H9 (cell line): Measurements from ENCODE around the gene STK31. TPM values are rescaled to one million over a fixed set of nuclear protein-coding genes. Genes with fewer than 3 reads are reported as not detected.

Experiments used
- DNase-seq: peaks from one replicate; pipeline ENCODE4 v3.0.0-alpha.2; 2017
- H2AFZ ChIP-seq: one replicate; pipeline ENCODE4 v1.6.1; 2013; ENCODE audit warnings: mild to moderate bottlenecking, low read length, control low read depth, moderate library complexity
- H2AK5ac ChIP-seq: 2 replicates; pipeline ENCODE4 v1.6.1; 2013; ENCODE audit warnings: low read length, control low read depth, mixed read lengths; ENCODE audit not compliant: insufficient read length
- H2BK120ac ChIP-seq: one replicate; pipeline ENCODE4 v1.6.1; 2013; ENCODE audit warnings: low read depth, mild to moderate bottlenecking, low read length, control low read depth, inconsistent platforms; ENCODE audit not compliant: poor library complexity, severe bottlenecking
- H2BK12ac ChIP-seq: 2 replicates; pipeline ENCODE4 v1.6.1; 2013; ENCODE audit warnings: low read length, control low read depth, mixed read lengths, low read depth; ENCODE audit not compliant: insufficient read length
- H2BK15ac ChIP-seq: 2 replicates; pipeline ENCODE4 v1.6.1; 2013; ENCODE audit warnings: low read depth, low read length, control low read depth
- H2BK20ac ChIP-seq: one replicate; pipeline ENCODE4 v1.6.1; 2013; ENCODE audit warnings: low read depth, mild to moderate bottlenecking, low read length, control low read depth, inconsistent platforms; ENCODE audit not compliant: poor library complexity, severe bottlenecking
- H2BK5ac ChIP-seq: 2 replicates; pipeline ENCODE4 v1.6.1; 2013; ENCODE audit warnings: low read length, control low read depth, mixed read lengths; ENCODE audit not compliant: insufficient read length
- H3K14ac ChIP-seq: 2 replicates; pipeline ENCODE4 v1.6.1; 2013; ENCODE audit warnings: low read length, control low read depth; ENCODE audit not compliant: insufficient read depth
- H3K18ac ChIP-seq: 2 replicates; pipeline ENCODE4 v1.6.1; 2013; ENCODE audit warnings: low read depth, mild to moderate bottlenecking, mixed read lengths, low read length, control low read depth; ENCODE audit not compliant: insufficient read length
- H3K23ac ChIP-seq: 2 replicates; pipeline ENCODE4 v1.6.1; 2013; ENCODE audit warnings: low read length, control low read depth, mixed read lengths, low read depth; ENCODE audit not compliant: insufficient read length
- H3K23me2 ChIP-seq: 2 replicates; pipeline ENCODE4 v1.6.1; 2013; ENCODE audit warnings: low read depth, mild to moderate bottlenecking, mixed read lengths, low read length, control low read depth; ENCODE audit not compliant: insufficient read length, poor library complexity, severe bottlenecking
- H3K27ac ChIP-seq: 2 replicates; pipeline ENCODE4 v1.5.1; 2013; ENCODE audit warnings: low read length, control low read depth, mixed read lengths, low read depth; ENCODE audit not compliant: insufficient read length
- H3K27me3 ChIP-seq: 2 replicates; pipeline ENCODE4 v1.6.1; 2013; ENCODE audit warnings: low read length, control low read depth, inconsistent platforms; ENCODE audit not compliant: insufficient read depth
- H3K4ac ChIP-seq: 2 replicates; pipeline ENCODE4 v1.6.1; 2013; ENCODE audit warnings: low read depth, mild to moderate bottlenecking, control low read depth, inconsistent platforms, low read length, moderate library complexity
- H3K4me1 ChIP-seq: 2 replicates; pipeline ENCODE4 v1.6.1; 2013; ENCODE audit warnings: low read length, control low read depth, inconsistent platforms; ENCODE audit not compliant: insufficient read depth
- H3K4me2 ChIP-seq: 2 replicates; pipeline ENCODE4 v1.6.1; 2013; ENCODE audit warnings: low read length, control low read depth, mixed read lengths; ENCODE audit not compliant: insufficient read length, insufficient read depth
- H3K56ac ChIP-seq: 2 replicates; pipeline ENCODE4 v1.6.1; 2013; ENCODE audit warnings: low read depth, mild to moderate bottlenecking, mixed read lengths, low read length, control low read depth; ENCODE audit not compliant: insufficient read length
- H3K79me1 ChIP-seq: 2 replicates; pipeline ENCODE4 v1.6.1; 2013; ENCODE audit warnings: low read depth, mild to moderate bottlenecking, moderate library complexity, low read length, control low read depth, inconsistent platforms; ENCODE audit not compliant: insufficient read depth, poor library complexity, severe bottlenecking
- H3K79me2 ChIP-seq: 2 replicates; pipeline ENCODE4 v1.6.1; 2013; ENCODE audit warnings: low read length, control low read depth, inconsistent platforms; ENCODE audit not compliant: insufficient read depth
- H3K9ac ChIP-seq: 2 replicates; pipeline ENCODE4 v1.6.1; 2013; ENCODE audit warnings: low read length, control low read depth, mixed read lengths; ENCODE audit not compliant: insufficient read length; ENCODE audit errors: extremely low read depth
- H3K9me3 ChIP-seq: one replicate; pipeline ENCODE4 v1.6.1; 2013; ENCODE audit warnings: low read depth, low read length, inconsistent platforms; ENCODE audit not compliant: control insufficient read depth
- H3T11ph ChIP-seq: one replicate; pipeline ENCODE4 v1.6.1; 2013; ENCODE audit warnings: mild to moderate bottlenecking, low read length, control low read depth, inconsistent platforms
- H4K20me1 ChIP-seq: one replicate; pipeline ENCODE4 v1.6.1; 2013; ENCODE audit not compliant: control insufficient read depth, insufficient read length, insufficient read depth
- H4K5ac ChIP-seq: 2 replicates; pipeline ENCODE4 v1.6.1; 2013; ENCODE audit warnings: low read depth, mild to moderate bottlenecking, mixed read lengths, low read length, control low read depth; ENCODE audit not compliant: insufficient read length
- H4K8ac ChIP-seq: replicated peaks from 2 replicates; pipeline ENCODE4 v1.6.1; 2013; ENCODE audit warnings: low read length, control low read depth, mixed read lengths, low read depth; ENCODE audit not compliant: insufficient read length
- H4K91ac ChIP-seq: 2 replicates; pipeline ENCODE4 v1.6.1; 2013; ENCODE audit warnings: low read depth, mild to moderate bottlenecking, moderate library complexity, mixed read lengths, low read length, control low read depth; ENCODE audit not compliant: insufficient read length
- H3K27ac Mint-ChIP-seq, 3 experiments: 2 replicates in 2 of 3; 3 replicates in 1 of 3; pipeline ENCODE4 v1.8.0; 2020 to 2021; ENCODE audit warnings: mixed read lengths in 3 of 3, mild to moderate bottlenecking in 1 of 3, moderate library complexity in 1 of 3
- H3K27me3 Mint-ChIP-seq: 2 replicates; pipeline ENCODE4 v1.8.0; 2021; ENCODE audit warnings: low read depth, mild to moderate bottlenecking, moderate library complexity, mixed read lengths
- H3K36me3 Mint-ChIP-seq, 3 experiments: 2 replicates in 2 of 3; 3 replicates in 1 of 3; pipeline ENCODE4 v1.8.0; 2020 to 2021; ENCODE audit warnings: low read depth in 3 of 3, mixed read lengths in 3 of 3; ENCODE audit not compliant: insufficient read depth in 1 of 3
- H3K4me1 Mint-ChIP-seq, 2 experiments: 2 replicates each; pipeline ENCODE4 v1.8.0; 2020; ENCODE audit warnings: mixed read lengths in 2 of 2
- H3K4me3 Mint-ChIP-seq, 2 experiments: 2 replicates in 1 of 2; 3 replicates in 1 of 2; pipeline ENCODE4 v1.8.0; 2020 to 2021; ENCODE audit warnings: mild to moderate bottlenecking in 2 of 2, mixed read lengths in 2 of 2, moderate library complexity in 1 of 2
- H3K9me3 Mint-ChIP-seq, 2 experiments: 2 replicates in 1 of 2; 3 replicates in 1 of 2; pipeline ENCODE4 v1.8.0; 2020; ENCODE audit warnings: mild to moderate bottlenecking in 2 of 2, mixed read lengths in 2 of 2, moderate library complexity in 1 of 2
- WGBS: extraction: QIAGEN DNeasy Blood & Tissue Kit; methylation state at CpG from one replicate; pipeline ENCODE4 v1.1.7; 2013; ENCODE audit warnings: missing lambda C conversion rate, low lambda C conversion rate, mixed read lengths; ENCODE audit not compliant: insufficient read length; ENCODE audit errors: extremely low coverage; 5-methylcytosine and 5-hydroxymethylcytosine counted together
- total RNA-seq: library from RNA; stranded (reverse); gene quantifications from 2 replicates; pipeline ENCODE4 v1.2.1, GENCODE V29; 2021
- TF ChIP-seq, protein P1 (sequence below): fragments of 200-600 bp; sonication (generic); conservative IDR thresholded peaks from 3 replicates; pipeline ENCODE4 v1.8.0; 2021; ENCODE audit warnings: antibody characterized with exemption, mild to moderate bottlenecking

The STK31 gene
- total RNA-seq, 1 experiment from 2014 or later: 0.24 TPM

- no peak overlapping the region for H2BK120ac ChIP-seq
- H3K23me2 ChIP-seq: no peaks in the 10 kb centered on the region
- Mint-ChIP-seq H3K9me3 (peaks cover 5 to 12% of the 10 kb centered on the region in 2 experiments), H3K27me3 (no peaks in the 10 kb centered on the region; the same call in 1 of the 2 replicates), H3K27ac (no peak overlapping the region), H3K4me1 (no peaks in the 10 kb centered on the region), H3K36me3 (peaks cover 0 to 5% (median 0%) of the 10 kb centered on the region in 3 experiments; a peak in 1 of 7 replicates), H3K4me3 (no peak overlapping the region)
- H3K27ac ChIP-seq: no peak overlapping the region
- H3K4me1 ChIP-seq: no peaks in the 10 kb centered on the region
- no peak overlapping the region for H3K18ac ChIP-seq
- H2AK5ac ChIP-seq: no peak overlapping the region
- H3K9me3 ChIP-seq: no peaks in the 10 kb centered on the region
- no peak overlapping the region for H4K8ac ChIP-seq
- H3K56ac ChIP-seq: no peak overlapping the region
- TF ChIP-seq, protein P1, sequence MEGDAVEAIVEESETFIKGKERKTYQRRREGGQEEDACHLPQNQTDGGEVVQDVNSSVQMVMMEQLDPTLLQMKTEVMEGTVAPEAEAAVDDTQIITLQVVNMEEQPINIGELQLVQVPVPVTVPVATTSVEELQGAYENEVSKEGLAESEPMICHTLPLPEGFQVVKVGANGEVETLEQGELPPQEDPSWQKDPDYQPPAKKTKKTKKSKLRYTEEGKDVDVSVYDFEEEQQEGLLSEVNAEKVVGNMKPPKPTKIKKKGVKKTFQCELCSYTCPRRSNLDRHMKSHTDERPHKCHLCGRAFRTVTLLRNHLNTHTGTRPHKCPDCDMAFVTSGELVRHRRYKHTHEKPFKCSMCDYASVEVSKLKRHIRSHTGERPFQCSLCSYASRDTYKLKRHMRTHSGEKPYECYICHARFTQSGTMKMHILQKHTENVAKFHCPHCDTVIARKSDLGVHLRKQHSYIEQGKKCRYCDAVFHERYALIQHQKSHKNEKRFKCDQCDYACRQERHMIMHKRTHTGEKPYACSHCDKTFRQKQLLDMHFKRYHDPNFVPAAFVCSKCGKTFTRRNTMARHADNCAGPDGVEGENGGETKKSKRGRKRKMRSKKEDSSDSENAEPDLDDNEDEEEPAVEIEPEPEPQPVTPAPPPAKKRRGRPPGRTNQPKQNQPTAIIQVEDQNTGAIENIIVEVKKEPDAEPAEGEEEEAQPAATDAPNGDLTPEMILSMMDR: no peak
- no peak overlapping the region for H3T11ph ChIP-seq
- H4K20me1 ChIP-seq: no peaks in the 10 kb centered on the region
- H2BK12ac ChIP-seq: no peak overlapping the region
- no peak overlapping the region for H3K4ac ChIP-seq
- no peak overlapping the region for H3K14ac ChIP-seq
- no peak overlapping the region for H2BK15ac ChIP-seq
- no peaks in the 10 kb centered on the region for H3K79me1 ChIP-seq
- H3K79me2 ChIP-seq: no peaks in the 10 kb centered on the region
- no peak overlapping the region for H2BK20ac ChIP-seq
- no peak overlapping the region for H3K23ac ChIP-seq
- H2BK5ac ChIP-seq: no peak overlapping the region
- H3K9ac ChIP-seq: no peak overlapping the region
- no CpG with 5 or more reads among the region's 1 CpG for WGBS
- no peak overlapping the region for H4K91ac ChIP-seq
- 0 out of 2 replicates have a peak, but pooled peaks cover 3% of the 10 kb centered on the region for H3K27me3 ChIP-seq
- no peak for DNase-seq
- H3K4me2 ChIP-seq: no peak overlapping the region
- no peak overlapping the region for H2AFZ ChIP-seq
- H4K5ac ChIP-seq: no peak overlapping the region
Observed at GRCh38 chr7:23810099-23810498, 100.1 kb downstream of the STK31 start.
